WTC11 (cell line): ENCODE measurements around the gene UNC93A.

Source experiments
- ATF3 ChIP-seq: sonication (generic); formaldehyde crosslinking; conservative IDR thresholded peaks from 2 replicates; pipeline ENCODE4 v1.8.1; 2022; ENCODE audit warnings: mild to moderate bottlenecking, missing genetic modification reagents
- CTCF ChIP-seq: fragments of 200-600 bp; IDR thresholded peaks from 2 replicates; pipeline ENCODE4 v1.8.0; 2022; ENCODE audit warnings: antibody characterized with exemption
- PREB ChIP-seq: sonication (generic); formaldehyde crosslinking; IDR thresholded peaks from 2 replicates; pipeline ENCODE4 v1.8.1; 2022; ENCODE audit warnings: mild to moderate bottlenecking, missing genetic modification reagents, moderate library complexity, borderline replicate concordance
- ZNF416 ChIP-seq: fragments of 250-450 bp; sonication (Bioruptor Pico); IDR thresholded peaks from 2 replicates; pipeline ENCODE4 v1.9.0; 2021; ENCODE audit warnings: mild to moderate bottlenecking, inconsistent platforms
- TF ChIP-seq, protein P1 (sequence below): sonication (generic); formaldehyde crosslinking; IDR thresholded peaks from 2 replicates; pipeline ENCODE4 v1.8.1; 2022; ENCODE audit warnings: mild to moderate bottlenecking, moderate library complexity, missing genetic modification reagents
- TF ChIP-seq, protein P2 (sequence below): sonication (generic); formaldehyde crosslinking; IDR thresholded peaks from 2 replicates; pipeline ENCODE4 v1.8.0; 2022; ENCODE audit warnings: mild to moderate bottlenecking, missing genetic modification reagents

GRCh38 chr6:167329014-167329413, 37.9 kb downstream of the UNC93A start:
- no peak for TF ChIP-seq PREB (CRISPR knock-in tag)
- TF ChIP-seq ATF3 (CRISPR knock-in tag): no peak
- TF ChIP-seq, protein P1, sequence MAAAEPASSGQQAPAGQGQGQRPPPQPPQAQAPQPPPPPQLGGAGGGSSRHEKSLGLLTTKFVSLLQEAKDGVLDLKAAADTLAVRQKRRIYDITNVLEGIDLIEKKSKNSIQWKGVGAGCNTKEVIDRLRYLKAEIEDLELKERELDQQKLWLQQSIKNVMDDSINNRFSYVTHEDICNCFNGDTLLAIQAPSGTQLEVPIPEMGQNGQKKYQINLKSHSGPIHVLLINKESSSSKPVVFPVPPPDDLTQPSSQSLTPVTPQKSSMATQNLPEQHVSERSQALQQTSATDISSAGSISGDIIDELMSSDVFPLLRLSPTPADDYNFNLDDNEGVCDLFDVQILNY (CRISPR knock-in tag): no peak
- TF ChIP-seq ZNF416 (CRISPR knock-in tag): no peak
- no peak for TF ChIP-seq CTCF
- TF ChIP-seq, protein P2, sequence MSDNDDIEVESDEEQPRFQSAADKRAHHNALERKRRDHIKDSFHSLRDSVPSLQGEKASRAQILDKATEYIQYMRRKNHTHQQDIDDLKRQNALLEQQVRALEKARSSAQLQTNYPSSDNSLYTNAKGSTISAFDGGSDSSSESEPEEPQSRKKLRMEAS (CRISPR knock-in tag): no peak
